PC-3 (cell line): ENCODE data around the gene SH3PXD2A.

Source experiments
- EZH2 ChIP-seq: fragments of 300-600 bp; sonication (generic); IDR thresholded peaks from one replicate; pipeline ENCODE4 v1.6.1; 2017; ENCODE audit warnings: antibody characterized with exemption, mild to moderate bottlenecking, low read length; ENCODE audit not compliant: unreplicated experiment
- TF ChIP-seq, protein P1 (sequence below): fragments of 300-600 bp; sonication (generic); conservative IDR thresholded peaks from 2 replicates; pipeline ENCODE4 v1.5.1; 2017; ENCODE audit warnings: antibody characterized with exemption, low read depth, mild to moderate bottlenecking, low read length

DNA sequence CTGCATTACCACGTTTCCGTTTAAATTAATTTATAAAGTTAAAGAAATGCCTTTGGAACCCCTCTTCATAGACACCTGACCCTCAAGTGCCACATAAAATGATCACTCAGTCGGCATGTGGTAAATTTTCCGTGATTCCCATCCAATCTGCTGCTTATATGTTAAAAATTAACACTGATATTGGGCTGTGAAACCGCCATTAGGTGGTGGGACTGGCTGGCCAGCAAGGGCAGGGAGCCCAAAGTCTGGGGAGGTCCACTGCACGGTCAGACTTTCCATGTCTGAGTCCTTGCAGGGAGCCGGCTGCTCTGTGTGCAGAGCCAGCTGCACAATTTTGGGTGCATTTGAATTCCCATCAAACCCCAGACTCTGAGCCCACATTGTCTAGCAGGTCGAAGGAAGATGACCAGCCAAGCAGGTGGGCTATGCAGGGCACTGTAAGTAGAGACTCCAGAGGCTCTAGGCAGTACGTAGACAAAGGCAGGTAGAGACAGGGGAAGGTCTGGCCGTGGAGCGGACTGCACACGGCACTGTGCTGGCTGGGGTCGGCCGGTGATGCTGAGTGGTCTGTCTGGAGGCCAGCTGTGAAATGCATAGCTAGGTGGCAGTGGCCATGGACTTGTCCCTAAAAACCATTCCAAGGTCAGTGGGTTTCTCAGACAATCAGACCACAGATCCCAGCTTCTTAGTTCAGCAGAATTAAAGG is 122.9 kb downstream of the SH3PXD2A start:
- TF ChIP-seq, protein P1, sequence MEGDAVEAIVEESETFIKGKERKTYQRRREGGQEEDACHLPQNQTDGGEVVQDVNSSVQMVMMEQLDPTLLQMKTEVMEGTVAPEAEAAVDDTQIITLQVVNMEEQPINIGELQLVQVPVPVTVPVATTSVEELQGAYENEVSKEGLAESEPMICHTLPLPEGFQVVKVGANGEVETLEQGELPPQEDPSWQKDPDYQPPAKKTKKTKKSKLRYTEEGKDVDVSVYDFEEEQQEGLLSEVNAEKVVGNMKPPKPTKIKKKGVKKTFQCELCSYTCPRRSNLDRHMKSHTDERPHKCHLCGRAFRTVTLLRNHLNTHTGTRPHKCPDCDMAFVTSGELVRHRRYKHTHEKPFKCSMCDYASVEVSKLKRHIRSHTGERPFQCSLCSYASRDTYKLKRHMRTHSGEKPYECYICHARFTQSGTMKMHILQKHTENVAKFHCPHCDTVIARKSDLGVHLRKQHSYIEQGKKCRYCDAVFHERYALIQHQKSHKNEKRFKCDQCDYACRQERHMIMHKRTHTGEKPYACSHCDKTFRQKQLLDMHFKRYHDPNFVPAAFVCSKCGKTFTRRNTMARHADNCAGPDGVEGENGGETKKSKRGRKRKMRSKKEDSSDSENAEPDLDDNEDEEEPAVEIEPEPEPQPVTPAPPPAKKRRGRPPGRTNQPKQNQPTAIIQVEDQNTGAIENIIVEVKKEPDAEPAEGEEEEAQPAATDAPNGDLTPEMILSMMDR = no peak
- no peak for TF ChIP-seq EZH2
